OCI-LY7 (cell line): ENCODE measurements around the gene ASB2. TPM values are rescaled to one million over a fixed set of nuclear protein-coding genes. Genes with fewer than 3 reads are reported as not detected.

Experiments used
- BruUV-seq: library from RNA; stranded (reverse); fragments of 400-500 nt; replicated peaks from 2 replicates; lab custom pipeline; 2021; lab: Mats Ljungman, UMichigan
- CTCF ChIA-PET: fragments of 300-600 bp; sonication (Branson Sonifier 250); formaldehyde crosslinking; loops from one replicate; lab custom pipeline; 2022; ENCODE audit warnings: antibody characterized with exemption; ENCODE audit not compliant: unreplicated experiment; lab: Charles Lee
- POLR2A ChIA-PET: fragments of 300-600 bp; sonication (Branson Sonifier 250); formaldehyde crosslinking; loops from one replicate; lab custom pipeline; 2022; ENCODE audit warnings: antibody characterized with exemption; lab: Charles Lee
- DNase-seq: peaks from one replicate; pipeline ENCODE4 v3.0.0-alpha.2; 2015; ENCODE audit warnings: low spot score
- H2AFZ ChIP-seq: fragments of 200-600 bp; sonication (generic), shearing (Covaris generic); 2 replicates; pipeline ENCODE4 v1.6.1; 2014; ENCODE audit warnings: mild to moderate bottlenecking, antibody characterized with exemption, low read length, moderate library complexity
- H3K27ac ChIP-seq: fragments of 200-600 bp; sonication (generic); 2 replicates; pipeline ENCODE4 v1.5.1; 2014; ENCODE audit warnings: mixed run types, low read depth, mild to moderate bottlenecking, moderate library complexity, low read length, inconsistent platforms; ENCODE audit not compliant: poor library complexity, severe bottlenecking
- H3K36me3 ChIP-seq: fragments of 200-600 bp; sonication (generic); 2 replicates; pipeline ENCODE4 v1.6.1; 2014; ENCODE audit warnings: mild to moderate bottlenecking, antibody characterized with exemption, low read length, moderate library complexity, mixed read lengths; ENCODE audit not compliant: insufficient read depth
- H3K4me1 ChIP-seq: fragments of 200-600 bp; sonication (generic); 2 replicates; pipeline ENCODE4 v1.5.1; 2014; ENCODE audit warnings: mild to moderate bottlenecking, low read length; ENCODE audit not compliant: insufficient read depth, poor library complexity, severe bottlenecking
- H3K4me2 ChIP-seq: fragments of 200-600 bp; sonication (generic); 2 replicates; pipeline ENCODE4 v1.6.1; 2014; ENCODE audit warnings: mild to moderate bottlenecking, low read length
- H3K4me3 ChIP-seq: fragments of 200-600 bp; sonication (generic); 2 replicates; pipeline ENCODE4 v1.5.1; 2014; ENCODE audit warnings: mild to moderate bottlenecking, low read depth, low read length; ENCODE audit not compliant: poor library complexity, severe bottlenecking
- H3K79me2 ChIP-seq: fragments of 200-600 bp; sonication (generic); 2 replicates; pipeline ENCODE4 v1.6.1; 2016; ENCODE audit warnings: low read depth, mild to moderate bottlenecking, low read length, moderate library complexity, mixed read lengths; ENCODE audit not compliant: insufficient read depth
- H3K9me2 ChIP-seq: fragments of 200-600 bp; sonication (generic); 2 replicates; pipeline ENCODE4 v1.6.1; 2016; ENCODE audit warnings: mild to moderate bottlenecking, low read length, mixed read lengths; ENCODE audit not compliant: insufficient read depth
- H3K9me3 ChIP-seq: fragments of 200-600 bp; sonication (generic); 2 replicates; pipeline ENCODE4 v1.6.1; 2014; ENCODE audit warnings: mild to moderate bottlenecking, mixed run types, low read length, mixed read lengths
- H4K20me1 ChIP-seq: fragments of 200-600 bp; sonication (generic); 2 replicates; pipeline ENCODE4 v1.6.1; 2014; ENCODE audit warnings: mild to moderate bottlenecking, antibody characterized with exemption, low read length, moderate library complexity, mixed read lengths; ENCODE audit not compliant: insufficient read depth
- CTCF ChIP-seq: fragments of 200-600 bp; sonication (generic); conservative IDR thresholded peaks from 2 replicates; pipeline ENCODE4 v1.5.1; 2014; ENCODE audit warnings: mild to moderate bottlenecking, antibody characterized with exemption, low read length, moderate library complexity, mixed read lengths
- EZH2phosphoT487 ChIP-seq: fragments of 200-600 bp; sonication (generic); IDR thresholded peaks from 2 replicates; pipeline ENCODE4 v1.6.1; 2018; ENCODE audit warnings: low read depth, borderline replicate concordance, mild to moderate bottlenecking, mixed run types, antibody characterized with exemption, low read length, moderate library complexity, mixed read lengths
- intact Hi-C: fragments of 100-400 bp; cut with micrococcal nuclease; formaldehyde crosslinking; loops from one replicate; pipeline ENCODE4 v1.10.0; 2022; ENCODE audit not compliant: unreplicated experiment
- total RNA-seq, 2 experiments: library from RNA; depleted of rRNA in 1 of 2; stranded (reverse); fragments of >200 nt in 1 of 2; shearing (Covaris generic) in 1 of 2; gene quantifications; 2 replicates each; pipeline ENCODE4 v1.2.3, GENCODE V29; 2014 to 2022

Gene ASB2
- total RNA-seq, 2 experiments from 2014 or later = 21.7 to 23.6 TPM

GRCh38 chr14:94005324-94006073 is 29.1 kb upstream of the ASB2 start:
- Histone ChIP-seq H3K9me3 (no peaks in the 10 kb centered on the region), H3K27ac (no peak overlapping the region), H3K79me2 (no peaks in the 10 kb centered on the region), H3K4me1 (peaks cover 4% of the 10 kb centered on the region), H3K9me2 (no peaks in the 10 kb centered on the region), H4K20me1 (no peaks in the 10 kb centered on the region), H3K4me3 (no peak overlapping the region), H3K36me3 (no peaks in the 10 kb centered on the region), H2AFZ (no peak overlapping the region), H3K4me2 (no peak overlapping the region)
- CTCF ChIA-PET = interaction anchor here (1.0 kb wide), 1 partner anchor 66 kb away, joined by 5 read pairs; no protein-coding TSS in a partner anchor
- POLR2A ChIA-PET = interaction anchor here (0.6 kb wide), 1 partner anchor 133 kb away, joined by 3 read pairs; no protein-coding TSS in a partner anchor
- DNase-seq = peak; percentile 51
- TF ChIP-seq EZH2phosphoT487 (no peak), CTCF (peak; percentile 82)
- no TSS peak for BruUV-seq
- intact Hi-C loops = no loop called here

- no peak for TF ChIP-seq EZH2phosphoT487
- no peak for TF ChIP-seq CTCF
- no peak for DNase-seq
- Histone ChIP-seq H3K27ac (no peak overlapping the region), H4K20me1 (no peaks in the 10 kb centered on the region), H3K9me3 (no peaks in the 10 kb centered on the region), H3K9me2 (no peaks in the 10 kb centered on the region), H3K4me1 (peaks cover 8% of the 10 kb centered on the region), H3K36me3 (no peaks in the 10 kb centered on the region), H3K4me2 (no peak overlapping the region), H3K4me3 (no peak overlapping the region), H2AFZ (no peak overlapping the region), H3K79me2 (no peaks in the 10 kb centered on the region)
- intact Hi-C loops = no loop called here
- POLR2A ChIA-PET = interaction anchor here (0.9 kb wide), 1 partner anchor 56 kb away, joined by 3 read pairs; no protein-coding TSS in a partner anchor
- CTCF ChIA-PET = no interaction called here
- no TSS peak for BruUV-seq
These were observed 27.6 kb upstream of the ASB2 start for GRCh38 chr14:94004015-94004414.

- H3K27ac ChIP-seq = no peak overlapping the region
These were observed 27.0 kb upstream of the ASB2 start for GRCh38 chr14:94003397-94003796.

More at GRCh38 chr14:94003397-94003796, 27.0 kb upstream of the ASB2 start:
- DNase-seq = no peak
- H4K20me1 ChIP-seq = no peaks in the 10 kb centered on the region
- no peak for TF ChIP-seq CTCF
- TF ChIP-seq EZH2phosphoT487 = no peak
- H3K9me3 ChIP-seq = no peaks in the 10 kb centered on the region
- peaks cover 9% of the 10 kb centered on the region for H3K4me1 ChIP-seq
- no peak overlapping the region for H3K4me3 ChIP-seq
- intact Hi-C loops = no loop called here
- H3K4me2 ChIP-seq = no peak overlapping the region
- BruUV-seq = no TSS peak
- CTCF ChIA-PET = interaction anchor here (0.6 to 0.7 kb wide), 3 partner anchors 9 to 316 kb away, joined by 3 to 7 read pairs (median 3); no protein-coding TSS in a partner anchor
- H3K36me3 ChIP-seq = no peaks in the 10 kb centered on the region
- H3K9me2 ChIP-seq = no peaks in the 10 kb centered on the region
- POLR2A ChIA-PET = interaction anchor here (0.9 kb wide), 1 partner anchor 55 kb away, joined by 3 read pairs; no protein-coding TSS in a partner anchor
- no peaks in the 10 kb centered on the region for H3K79me2 ChIP-seq
- H2AFZ ChIP-seq = no peak overlapping the region
